GM21825 (cell line): ENCODE data around the gene SUSD3.

Source experiments
- ATAC-seq: cut with Tn5 transposase; IDR thresholded peaks from one replicate; pipeline ENCODE4 v1.9.1; 2021; ENCODE audit warnings: mild to moderate bottlenecking, moderate library complexity; ENCODE audit not compliant: unreplicated experiment

SUSD3 gene

GRCh38 chr9:93134015-93134739, 75.7 kb downstream of the SUSD3 start, which contains the start of gene NINJ1:
TSS of gene NINJ1 (minus strand) at chr9:93134251. CDS start at chr9:93134217, 34 bp downstream.
- peak; percentile 69 for ATAC-seq
